Neural cell (in vitro differentiated cells): ENCODE results near the gene GOLM1. TPM values are rescaled to one million over a fixed set of nuclear protein-coding genes. Genes with fewer than 3 reads are reported as not detected.

ENCODE experiments used
- H2AFZ ChIP-seq: fragments of 200-600, 300-800 bp; sonication (generic), shearing (Covaris generic); 2 replicates; pipeline ENCODE4 v1.6.0; 2014; ENCODE audit warnings: low read depth, mild to moderate bottlenecking, antibody characterized with exemption, low read length, moderate library complexity
- H3F3A ChIP-seq: fragments of 200-600 bp; shearing (Covaris generic); 2 replicates; pipeline ENCODE4 v1.6.1; 2016; ENCODE audit warnings: mild to moderate bottlenecking, moderate library complexity, mixed read lengths, antibody characterized with exemption, low read length; ENCODE audit not compliant: insufficient read depth, poor library complexity, severe bottlenecking
- H3K27ac ChIP-seq: fragments of 200-600, 300-800 bp; sonication (generic), shearing (Covaris generic); 2 replicates; pipeline ENCODE4 v1.5.1; 2014; ENCODE audit warnings: mild to moderate bottlenecking, low read length, moderate library complexity
- H3K27me3 ChIP-seq: fragments of 300-800, 200-600 bp; sonication (generic), shearing (Covaris generic); 2 replicates; pipeline ENCODE4 v1.6.0; 2014; ENCODE audit warnings: mild to moderate bottlenecking, low read depth, low read length, moderate library complexity; ENCODE audit not compliant: insufficient read depth
- H3K36me3 ChIP-seq: fragments of 300-800, 200-600 bp; sonication (generic), shearing (Covaris generic); 2 replicates; pipeline ENCODE4 v1.5.1; 2014; ENCODE audit warnings: mild to moderate bottlenecking, antibody characterized with exemption, low read length, moderate library complexity; ENCODE audit not compliant: insufficient read depth
- H3K4me2 ChIP-seq: fragments of 300-800, 200-600 bp; sonication (generic), shearing (Covaris generic); 2 replicates; pipeline ENCODE4 v1.6.0; 2014; ENCODE audit warnings: mild to moderate bottlenecking, low read length
- H3K4me3 ChIP-seq: fragments of 300-800, 200-600 bp; sonication (generic), shearing (Covaris generic); 2 replicates; pipeline ENCODE4 v1.5.1; 2014; ENCODE audit warnings: mild to moderate bottlenecking, low read length, moderate library complexity
- H3K79me2 ChIP-seq: fragments of 200-600 bp; shearing (Covaris generic); replicated peaks from 2 replicates; pipeline ENCODE4 v1.6.0; 2014; ENCODE audit warnings: mild to moderate bottlenecking, low read length, moderate library complexity; ENCODE audit not compliant: insufficient read depth
- H3K9ac ChIP-seq: fragments of 300-800, 200-600 bp; sonication (generic), shearing (Covaris generic); 2 replicates; pipeline ENCODE4 v1.6.1; 2016; ENCODE audit warnings: mild to moderate bottlenecking, low read length, mixed read lengths
- H3K9me2 ChIP-seq: fragments of 200-600 bp; shearing (Covaris generic); 2 replicates; pipeline ENCODE4 v1.6.1; 2016; ENCODE audit warnings: mild to moderate bottlenecking, low read length, mixed read lengths; ENCODE audit not compliant: insufficient read depth
- H3K9me3 ChIP-seq: fragments of 200-600, 300-800 bp; sonication (generic), shearing (Covaris generic); 2 replicates; pipeline ENCODE4 v1.6.1; 2016; ENCODE audit warnings: mild to moderate bottlenecking, mixed run types, low read length, moderate library complexity, mixed read lengths
- H4K20me1 ChIP-seq: fragments of 200-600 bp; shearing (Covaris generic); 2 replicates; pipeline ENCODE4 v1.6.1; 2016; ENCODE audit warnings: mild to moderate bottlenecking, mixed run types; ENCODE audit not compliant: insufficient read depth
- CTCF ChIP-seq: fragments of 450-650 bp; IDR thresholded peaks from 2 replicates; pipeline ENCODE4 v1.5.1; 2014; ENCODE audit warnings: antibody characterized with exemption, mild to moderate bottlenecking, moderate library complexity; ENCODE audit not compliant: poor library complexity, severe bottlenecking
- EP300 ChIP-seq: fragments of 450-650 bp; conservative IDR thresholded peaks from 2 replicates; pipeline ENCODE4 v1.6.1; 2014; ENCODE audit warnings: antibody characterized with exemption, mild to moderate bottlenecking, moderate library complexity; ENCODE audit not compliant: poor library complexity, severe bottlenecking
- EZH2 ChIP-seq: fragments of 200-600, 300-800 bp; shearing (Covaris generic), sonication (generic); IDR thresholded peaks from 2 replicates; pipeline ENCODE4 v1.6.1; 2014; ENCODE audit warnings: antibody characterized with exemption, low read length, borderline replicate concordance, mild to moderate bottlenecking; ENCODE audit not compliant: insufficient read depth, poor library complexity, severe bottlenecking
- MXI1 ChIP-seq: fragments of 450-650 bp; conservative IDR thresholded peaks from 2 replicates; pipeline ENCODE4 v1.6.1; 2014; ENCODE audit warnings: antibody characterized with exemption, mild to moderate bottlenecking; ENCODE audit not compliant: poor library complexity, severe bottlenecking
- POLR2AphosphoS5 ChIP-seq: IDR thresholded peaks from 2 replicates; pipeline ENCODE4 v1.6.1; 2012
- RAD21 ChIP-seq: fragments of 450-650 bp; conservative IDR thresholded peaks from 2 replicates; pipeline ENCODE4 v1.6.1; 2014; ENCODE audit warnings: antibody characterized with exemption, mild to moderate bottlenecking, moderate library complexity
- REST ChIP-seq: IDR thresholded peaks from 2 replicates; pipeline ENCODE4 v1.6.1; 2012; ENCODE audit warnings: borderline replicate concordance
- SMC3 ChIP-seq: fragments of 450-650 bp; conservative IDR thresholded peaks from 2 replicates; pipeline ENCODE4 v1.6.1; 2014; ENCODE audit warnings: antibody characterized with exemption, mild to moderate bottlenecking, moderate library complexity; ENCODE audit not compliant: poor library complexity
- TAF1 ChIP-seq: IDR thresholded peaks from 2 replicates; pipeline ENCODE4 v1.6.1; 2012; ENCODE audit warnings: low read depth
- polyA plus RNA-seq: library from polyadenylated mRNA; depleted of rRNA; stranded (reverse); fragments of >200 nt; gene quantifications from 2 replicates; pipeline ENCODE4 v1.2.3, GENCODE V29; 2014

The GOLM1 gene
- polyA plus RNA-seq, 1 donor from 2014 or later = 77.4 TPM

- no peak overlapping the region for H3K4me2 ChIP-seq
- H3F3A ChIP-seq = no peaks in the 10 kb centered on the region
- no peaks in the 10 kb centered on the region for H3K27me3 ChIP-seq
- no peak overlapping the region for H2AFZ ChIP-seq
- H4K20me1 ChIP-seq = no peaks in the 10 kb centered on the region
- no peak overlapping the region for H3K9ac ChIP-seq
- H3K9me2 ChIP-seq = no peaks in the 10 kb centered on the region
- no peaks in the 10 kb centered on the region for H3K79me2 ChIP-seq
- H3K4me3 ChIP-seq = no peak overlapping the region
- H3K36me3 ChIP-seq = no peaks in the 10 kb centered on the region
- no peak overlapping the region for H3K27ac ChIP-seq
- no peak for TF ChIP-seq EZH2
- TF ChIP-seq RAD21 = no peak
- no peak for TF ChIP-seq POLR2AphosphoS5
- TF ChIP-seq TAF1 = no peak
- no peak for TF ChIP-seq EP300
- no peak for TF ChIP-seq CTCF
- TF ChIP-seq MXI1 = no peak
- TF ChIP-seq SMC3 = no peak
- TF ChIP-seq REST = no peak
- H3K9me3 ChIP-seq = no peaks in the 10 kb centered on the region
Observed at GRCh38 chr9:86046071-86046636, 53.2 kb downstream of the GOLM1 start.

DNA sequence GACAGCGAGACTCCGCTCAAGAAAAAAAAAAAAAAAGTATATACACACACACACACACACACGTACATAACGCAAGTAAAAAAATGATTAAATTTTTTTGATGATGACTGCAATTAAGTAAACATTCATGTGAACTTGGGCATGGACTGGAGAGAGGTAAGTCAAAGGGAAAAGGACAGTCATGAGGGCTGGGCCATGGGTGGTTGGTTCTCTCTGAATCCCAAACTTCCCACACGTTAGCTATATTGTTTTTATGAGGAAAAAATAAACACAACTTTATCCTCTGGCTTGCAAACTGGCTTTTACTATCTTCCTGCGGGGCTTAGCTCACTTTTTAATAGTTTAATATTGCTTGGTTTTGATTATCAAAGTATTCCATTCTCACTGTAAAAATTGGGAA lies 53.7 kb downstream of the GOLM1 start:
- Histone ChIP-seq H4K20me1 (no peaks in the 10 kb centered on the region), H3K9me3 (no peaks in the 10 kb centered on the region), H3K36me3 (no peaks in the 10 kb centered on the region), H3K27me3 (no peaks in the 10 kb centered on the region), H3K4me2 (no peak overlapping the region), H3K27ac (no peak overlapping the region), H3K79me2 (no peaks in the 10 kb centered on the region), H3K4me3 (no peak overlapping the region), H3K9ac (no peak overlapping the region), H3K9me2 (no peaks in the 10 kb centered on the region), H3F3A (no peaks in the 10 kb centered on the region), H2AFZ (no peak overlapping the region)
- TF ChIP-seq POLR2AphosphoS5 (no peak), SMC3 (no peak), RAD21 (no peak)

DNA sequence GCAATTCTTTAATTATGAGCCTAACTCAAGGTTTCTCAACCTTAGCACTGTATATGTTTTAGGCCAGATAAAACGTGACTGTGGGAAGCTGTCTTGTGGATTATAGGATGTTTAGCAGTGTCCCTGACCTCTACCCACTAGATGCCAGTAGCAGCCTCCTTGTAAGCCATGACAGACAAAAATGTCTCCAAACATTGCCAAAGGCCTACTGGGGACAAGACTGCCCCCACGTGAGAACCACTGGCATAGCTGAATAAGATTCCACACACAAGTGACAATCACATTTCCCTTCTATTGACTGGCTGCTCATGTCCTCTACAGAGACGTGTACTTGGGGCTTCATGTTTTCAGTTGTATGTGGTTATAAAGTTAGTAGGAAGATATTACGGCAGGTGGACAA lies 55.4 kb downstream of the GOLM1 start:
- Histone ChIP-seq H4K20me1 (no peaks in the 10 kb centered on the region), H3K9me3 (no peaks in the 10 kb centered on the region), H3K27ac (no peak overlapping the region), H3F3A (no peaks in the 10 kb centered on the region), H3K36me3 (no peaks in the 10 kb centered on the region), H3K4me2 (no peak overlapping the region), H3K9me2 (no peaks in the 10 kb centered on the region), H3K4me3 (no peak overlapping the region), H3K9ac (no peak overlapping the region), H2AFZ (no peak overlapping the region), H3K79me2 (no peaks in the 10 kb centered on the region), H3K27me3 (no peaks in the 10 kb centered on the region)
- no peak for TF ChIP-seq RAD21
- TF ChIP-seq MXI1 = no peak
- TF ChIP-seq POLR2AphosphoS5 = no peak
- no peak for TF ChIP-seq EZH2
- no peak for TF ChIP-seq EP300
- no peak for TF ChIP-seq TAF1
- TF ChIP-seq CTCF = no peak
- TF ChIP-seq REST = no peak
- TF ChIP-seq SMC3 = no peak
